ENCODE measurements around the gene CKLF.
"Not testable (repeated sequence)": the region's sequence is repeated elsewhere in the genome, so short reads cannot be mapped to it uniquely, and the experiment has no call there.

CKLF gene

DNA sequence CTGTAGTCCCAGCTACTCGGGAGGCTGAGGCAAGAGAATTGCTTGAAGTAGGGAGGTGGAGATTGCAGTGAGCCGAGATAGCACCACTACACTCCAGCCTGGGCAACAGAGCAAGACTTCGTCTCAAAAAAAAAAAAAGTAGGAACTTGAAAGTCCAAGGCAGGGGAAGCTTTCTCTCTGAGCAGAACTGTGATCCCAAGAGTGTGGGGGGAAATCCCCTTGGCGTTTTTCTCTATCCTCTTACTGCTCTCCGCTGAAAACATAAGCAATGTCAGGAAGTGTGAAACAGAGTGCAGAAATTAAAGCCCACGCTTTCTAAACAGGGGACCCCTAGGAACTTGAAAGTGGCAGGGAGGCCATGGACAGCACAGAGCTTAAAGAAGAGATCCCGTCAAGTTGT is 42.4 kb downstream of the CKLF start:
- no peaks in the 10 kb centered on the region for H3K27me3 ChIP-seq (ENCODE audit: control insufficient read depth, insufficient read depth, low read length)
- no peaks in the 10 kb centered on the region for H3K9me3 ChIP-seq (ENCODE audit: control insufficient read depth, low read depth, low read length)
- no peak overlapping the region for H3K27ac ChIP-seq (ENCODE audit: low read length)
- no peak overlapping the region for H3K9ac ChIP-seq (ENCODE audit: low read length)
- no peaks in the 10 kb centered on the region for H3K4me1 ChIP-seq (ENCODE audit: control insufficient read depth, low read depth, low read length)
- H3K36me3 ChIP-seq (ENCODE audit: control insufficient read depth, low read depth, low read length), result no peaks in the 10 kb centered on the region
- no peak overlapping the region for H3K4me3 ChIP-seq (ENCODE audit: low read length)

- H3K4me3 ChIP-seq (ENCODE audit: low read length); H3K9ac ChIP-seq (ENCODE audit: low read length); H3K27me3 ChIP-seq (ENCODE audit: control insufficient read depth, insufficient read depth, low read length); H3K36me3 ChIP-seq (ENCODE audit: control insufficient read depth, low read depth, low read length); H3K9me3 ChIP-seq (ENCODE audit: control insufficient read depth, low read depth, low read length); H3K27ac ChIP-seq (ENCODE audit: low read length); H3K4me1 ChIP-seq (ENCODE audit: control insufficient read depth, low read depth, low read length): not testable (repeated sequence)
These were observed 44.2 kb downstream of the CKLF start for GRCh38 chr16:66596559-66596958.

DNA sequence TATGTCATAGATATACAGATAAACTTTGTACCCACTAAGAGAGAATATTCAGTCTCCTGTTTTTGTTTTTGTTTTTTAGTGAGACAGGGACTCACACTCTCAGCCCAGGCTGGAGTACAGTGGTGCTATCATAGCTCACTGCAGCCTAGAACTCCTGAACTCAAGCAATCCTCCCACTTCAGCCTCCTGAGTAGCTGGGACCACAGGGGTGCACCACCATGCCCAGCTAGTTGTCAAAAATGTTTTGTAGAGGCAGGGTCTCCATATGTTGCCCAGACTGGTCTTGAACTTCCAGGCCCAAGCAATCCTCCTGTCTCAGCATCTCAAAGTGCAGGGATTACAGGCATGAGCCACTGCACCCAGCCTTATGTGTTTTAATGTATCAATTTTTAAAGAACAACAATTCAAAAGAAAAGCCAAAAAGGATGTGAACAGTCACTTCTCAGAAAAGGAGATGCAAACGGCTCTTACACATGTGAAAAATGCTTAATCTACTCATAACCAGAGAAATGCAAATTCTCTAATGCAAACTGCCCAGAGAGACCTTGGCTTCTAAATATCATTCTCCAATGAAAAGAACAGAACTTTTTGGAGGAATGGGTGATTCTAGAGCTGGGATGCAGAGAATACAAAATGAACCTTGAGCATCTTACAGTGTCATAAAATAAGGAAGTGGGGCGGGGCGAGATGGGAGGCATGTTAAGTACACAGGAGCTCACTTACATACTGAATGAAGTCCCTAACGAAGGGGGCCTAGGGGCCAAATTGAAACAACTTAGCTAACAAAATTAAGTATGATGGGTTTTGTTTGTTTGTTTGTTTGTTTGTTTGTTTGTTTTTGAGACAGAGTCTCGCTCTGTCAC is 44.8 kb downstream of the CKLF start:
- Histone ChIP-seq H3K27ac (ENCODE audit: low read length) (no peak overlapping the region), H3K4me1 (ENCODE audit: control insufficient read depth, low read depth, low read length) (no peaks in the 10 kb centered on the region), H3K4me3 (ENCODE audit: low read length) (no peak overlapping the region), H3K27me3 (ENCODE audit: control insufficient read depth, insufficient read depth, low read length) (no peaks in the 10 kb centered on the region), H3K36me3 (ENCODE audit: control insufficient read depth, low read depth, low read length) (no peaks in the 10 kb centered on the region), H3K9ac (ENCODE audit: low read length) (no peak overlapping the region), H3K9me3 (ENCODE audit: control insufficient read depth, low read depth, low read length) (no peaks in the 10 kb centered on the region)

- no peaks in the 10 kb centered on the region for H3K4me1 ChIP-seq (ENCODE audit: control insufficient read depth, low read depth, low read length)
- H3K27ac ChIP-seq (ENCODE audit: low read length), result no peak overlapping the region
- no peaks in the 10 kb centered on the region for H3K27me3 ChIP-seq (ENCODE audit: control insufficient read depth, insufficient read depth, low read length)
- no peak overlapping the region for H3K4me3 ChIP-seq (ENCODE audit: low read length)
- H3K9me3 ChIP-seq (ENCODE audit: control insufficient read depth, low read depth, low read length), result no peaks in the 10 kb centered on the region
- H3K36me3 ChIP-seq (ENCODE audit: control insufficient read depth, low read depth, low read length), result no peaks in the 10 kb centered on the region
- H3K9ac ChIP-seq (ENCODE audit: low read length), result no peak overlapping the region
These were observed 45.7 kb downstream of the CKLF start for GRCh38 chr16:66598111-66598510.

GRCh38 chr16:66599726-66600125 is 47.4 kb downstream of the CKLF start:
- no peak overlapping the region for H3K4me3 ChIP-seq (ENCODE audit: low read length)
- no peaks in the 10 kb centered on the region for H3K36me3 ChIP-seq (ENCODE audit: control insufficient read depth, low read depth, low read length)
- H3K27me3 ChIP-seq (ENCODE audit: control insufficient read depth, insufficient read depth, low read length), result no peaks in the 10 kb centered on the region
- H3K4me1 ChIP-seq (ENCODE audit: control insufficient read depth, low read depth, low read length), result no peaks in the 10 kb centered on the region
- H3K9me3 ChIP-seq (ENCODE audit: control insufficient read depth, low read depth, low read length), result no peaks in the 10 kb centered on the region
- no peak overlapping the region for H3K9ac ChIP-seq (ENCODE audit: low read length)
- no peak overlapping the region for H3K27ac ChIP-seq (ENCODE audit: low read length)

GRCh38 chr16:66600477-66600876 is 48.1 kb downstream of the CKLF start:
- H3K4me3 ChIP-seq (ENCODE audit: low read length), result no peak overlapping the region
- no peaks in the 10 kb centered on the region for H3K27me3 ChIP-seq (ENCODE audit: control insufficient read depth, insufficient read depth, low read length)
- no peaks in the 10 kb centered on the region for H3K4me1 ChIP-seq (ENCODE audit: control insufficient read depth, low read depth, low read length)
- H3K9ac ChIP-seq (ENCODE audit: low read length), result no peak overlapping the region
- H3K27ac ChIP-seq (ENCODE audit: low read length), result no peak overlapping the region
- H3K9me3 ChIP-seq (ENCODE audit: control insufficient read depth, low read depth, low read length), result no peaks in the 10 kb centered on the region
- H3K36me3 ChIP-seq (ENCODE audit: control insufficient read depth, low read depth, low read length), result no peaks in the 10 kb centered on the region

- Histone ChIP-seq H3K4me1 (ENCODE audit: control insufficient read depth, low read depth, low read length) (no peaks in the 10 kb centered on the region), H3K9me3 (ENCODE audit: control insufficient read depth, low read depth, low read length) (no peaks in the 10 kb centered on the region), H3K27me3 (ENCODE audit: control insufficient read depth, insufficient read depth, low read length) (no peaks in the 10 kb centered on the region), H3K4me3 (ENCODE audit: low read length) (no peak overlapping the region), H3K27ac (ENCODE audit: low read length) (no peak overlapping the region), H3K36me3 (ENCODE audit: control insufficient read depth, low read depth, low read length) (no peaks in the 10 kb centered on the region), H3K9ac (ENCODE audit: low read length) (no peak overlapping the region)
These were observed 49.1 kb downstream of the CKLF start for GRCh38 chr16:66601471-66601870.

- Histone ChIP-seq H3K27ac (ENCODE audit: low read length) (no peak overlapping the region), H3K9me3 (ENCODE audit: control insufficient read depth, low read depth, low read length) (no peaks in the 10 kb centered on the region), H3K4me1 (ENCODE audit: control insufficient read depth, low read depth, low read length) (peaks cover 4% of the 10 kb centered on the region), H3K4me3 (ENCODE audit: low read length) (peak overlapping the region; percentile 66), H3K27me3 (ENCODE audit: control insufficient read depth, insufficient read depth, low read length) (no peaks in the 10 kb centered on the region), H3K9ac (ENCODE audit: low read length) (peak overlapping the region; percentile 53), H3K36me3 (ENCODE audit: control insufficient read depth, low read depth, low read length) (no peaks in the 10 kb centered on the region)
These were observed 51.4 kb downstream of the CKLF start for GRCh38 chr16:66603537-66604375.

- H3K27me3 ChIP-seq (ENCODE audit: control insufficient read depth, insufficient read depth, low read length), result no peaks in the 10 kb centered on the region
- H3K4me3 ChIP-seq (ENCODE audit: low read length), result peak within 1 kb of the TSS; percentile 66
- peaks cover 2% of the 10 kb centered on the region for H3K36me3 ChIP-seq (ENCODE audit: control insufficient read depth, low read depth, low read length)
- H3K9ac ChIP-seq (ENCODE audit: low read length), result peak within 1 kb of the TSS; percentile 53
- no peak within 1 kb of the TSS for H3K27ac ChIP-seq (ENCODE audit: low read length)
- H3K4me1 ChIP-seq (ENCODE audit: control insufficient read depth, low read depth, low read length), result peaks cover 7% of the 10 kb centered on the region
- H3K9me3 ChIP-seq (ENCODE audit: control insufficient read depth, low read depth, low read length), result no peaks in the 10 kb centered on the region
These were observed 52.2 kb downstream of the CKLF start, which contains the start of gene CMTM3 for GRCh38 chr16:66604376-66605176. Gene CMTM3 (plus strand): TSS chr16:66604704. CDS start chr16:66604806, 102 bp downstream.

- Histone ChIP-seq H3K27me3 (ENCODE audit: control insufficient read depth, insufficient read depth, low read length) (no peaks in the 10 kb centered on the region), H3K27ac (ENCODE audit: low read length) (no peak overlapping the region), H3K4me1 (ENCODE audit: control insufficient read depth, low read depth, low read length) (peaks cover 7% of the 10 kb centered on the region), H3K4me3 (ENCODE audit: low read length) (peak overlapping the region; percentile 56), H3K9ac (ENCODE audit: low read length) (peak overlapping the region; percentile 50), H3K36me3 (ENCODE audit: control insufficient read depth, low read depth, low read length) (peaks cover 8% of the 10 kb centered on the region), H3K9me3 (ENCODE audit: control insufficient read depth, low read depth, low read length) (no peaks in the 10 kb centered on the region)
These were observed 53.0 kb downstream of the CKLF start for GRCh38 chr16:66605177-66605978.
